ENCODE measurements around the gene ZNF470.

GRCh38 chr19:56637976-56638555, 70.8 kb downstream of the ZNF470 start:
- TF ChIP-seq CTCF (IDR thresholded peaks at IDR 0.05) (no peak), POLR2AphosphoS5 (IDR thresholded peaks at IDR 0.05) (no peak), POLR2A (IDR thresholded peaks at IDR 0.05) (no peak), EP300 (IDR thresholded peaks at IDR 0.05) (no peak)
